ENCODE data around the gene LHFPL6. TPM values are rescaled to one million over a fixed set of nuclear protein-coding genes. Genes with fewer than 3 reads are reported as not detected.

LHFPL6 gene
- total and polyA plus RNA-seq, 2 experiments from 2014 or later = 12.1 to 14.1 TPM

- DNase-seq (ENCODE audit: low spot score) = no peak
- 41% methylated on average over 3 of the region's 3 CpGs for WGBS (ENCODE audit: low lambda C conversion rate, missing lambda C conversion rate)
- H4K20me1 ChIP-seq (ENCODE audit: insufficient read depth, poor library complexity, severe bottlenecking) = no peaks in the 10 kb centered on the region
- H3K4me1 ChIP-seq (ENCODE audit: insufficient read depth) = no peaks in the 10 kb centered on the region
- no peaks in the 10 kb centered on the region for H3K79me2 ChIP-seq
- H3K27ac ChIP-seq = no peak overlapping the region
- H3K36me3 ChIP-seq (replicated peaks; ENCODE audit: insufficient read depth, low read depth) = no peaks in the 10 kb centered on the region
- H3K4me2 ChIP-seq = no peak overlapping the region
- no peaks in the 10 kb centered on the region for H3K9me2 ChIP-seq (replicated peaks; ENCODE audit: insufficient read depth)
- TF ChIP-seq CTCF (IDR thresholded peaks at IDR 0.05; ENCODE audit: poor library complexity) (no peak), EZH2 (IDR thresholded peaks at IDR 0.05; ENCODE audit: borderline replicate concordance) (no peak), EZH2phosphoT487 (IDR thresholded peaks at IDR 0.05; ENCODE audit: low read depth, severe bottlenecking, unreplicated experiment) (no peak)
- H2AFZ ChIP-seq = no peak overlapping the region
- H3K9me3 ChIP-seq (ENCODE audit: low read depth) = no peaks in the 10 kb centered on the region
- H3K4me3 ChIP-seq = no peak overlapping the region
- no peaks in the 10 kb centered on the region for H3K27me3 ChIP-seq
Measured at GRCh38 chr13:39385621-39386231, 217.3 kb downstream of the LHFPL6 start.

DNA sequence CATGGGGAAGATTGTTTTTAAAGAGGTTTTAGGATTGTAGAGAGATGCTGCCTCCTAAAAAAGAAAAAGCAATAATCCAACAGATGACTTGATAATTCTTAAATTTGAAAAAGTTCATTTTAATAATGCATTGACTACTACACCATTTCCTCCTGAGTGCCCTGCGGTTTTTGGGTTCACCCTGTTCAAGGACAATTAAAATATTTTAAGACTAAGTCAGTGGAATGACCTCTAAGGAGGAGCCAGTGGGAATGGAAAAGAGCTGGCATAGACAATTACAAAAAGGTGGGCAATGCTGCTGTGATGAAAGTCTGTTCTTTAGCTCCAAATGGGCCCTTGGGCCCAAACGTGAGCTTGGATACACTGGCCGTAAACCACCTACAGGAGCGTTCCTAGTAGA is 217.8 kb downstream of the LHFPL6 start:
- Histone ChIP-seq H2AFZ (no peak overlapping the region), H3K27me3 (no peaks in the 10 kb centered on the region), H3K4me2 (no peak overlapping the region), H3K79me2 (no peaks in the 10 kb centered on the region), H3K4me3 (no peak overlapping the region), H3K9me3 (ENCODE audit: low read depth) (no peaks in the 10 kb centered on the region), H3K4me1 (ENCODE audit: insufficient read depth) (no peaks in the 10 kb centered on the region), H3K9me2 (replicated peaks; ENCODE audit: insufficient read depth) (no peaks in the 10 kb centered on the region), H4K20me1 (ENCODE audit: insufficient read depth, poor library complexity, severe bottlenecking) (no peaks in the 10 kb centered on the region), H3K36me3 (replicated peaks; ENCODE audit: insufficient read depth, low read depth) (no peaks in the 10 kb centered on the region), H3K27ac (no peak overlapping the region)
- TF ChIP-seq EZH2phosphoT487 (IDR thresholded peaks at IDR 0.05; ENCODE audit: low read depth, severe bottlenecking, unreplicated experiment) = no peak
- no peak for TF ChIP-seq EZH2 (IDR thresholded peaks at IDR 0.05; ENCODE audit: borderline replicate concordance)
- TF ChIP-seq CTCF (IDR thresholded peaks at IDR 0.05; ENCODE audit: poor library complexity) = no peak
- no peak for DNase-seq (ENCODE audit: low spot score)
- 60% methylated on average over 4 of the region's 4 CpGs for WGBS (ENCODE audit: low lambda C conversion rate, missing lambda C conversion rate)

DNA sequence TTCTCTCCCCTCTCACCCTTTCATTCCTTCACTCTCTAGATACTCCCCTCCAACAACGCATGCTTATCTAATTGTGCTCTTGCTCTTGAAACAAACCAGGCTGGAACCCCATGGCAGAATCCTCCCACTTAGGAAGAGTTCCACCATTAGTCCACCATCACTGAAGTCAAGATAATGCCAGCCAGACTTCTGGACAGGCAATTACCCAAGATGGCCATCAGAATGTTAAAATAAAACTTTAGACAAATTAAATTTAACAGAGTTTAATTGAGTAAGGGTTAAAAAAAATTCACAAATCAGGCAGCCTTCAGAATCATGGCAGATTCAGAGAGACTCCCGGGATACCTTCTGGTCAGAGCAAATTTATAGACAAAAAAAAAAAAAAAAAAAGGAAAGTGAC is 221.5 kb downstream of the LHFPL6 start:
- 89% methylated on average over 2 of the region's 2 CpGs for WGBS (ENCODE audit: low lambda C conversion rate, missing lambda C conversion rate)
- no peaks in the 10 kb centered on the region for H3K79me2 ChIP-seq
- no peaks in the 10 kb centered on the region for H3K27me3 ChIP-seq
- no peak overlapping the region for H2AFZ ChIP-seq
- H3K4me1 ChIP-seq (ENCODE audit: insufficient read depth) = no peaks in the 10 kb centered on the region
- TF ChIP-seq EZH2 (IDR thresholded peaks at IDR 0.05; ENCODE audit: borderline replicate concordance) (no peak), CTCF (IDR thresholded peaks at IDR 0.05; ENCODE audit: poor library complexity) (no peak), EZH2phosphoT487 (IDR thresholded peaks at IDR 0.05; ENCODE audit: low read depth, severe bottlenecking, unreplicated experiment) (no peak)
- no peak overlapping the region for H3K27ac ChIP-seq
- no peaks in the 10 kb centered on the region for H4K20me1 ChIP-seq (ENCODE audit: insufficient read depth, poor library complexity, severe bottlenecking)
- no peaks in the 10 kb centered on the region for H3K36me3 ChIP-seq (replicated peaks; ENCODE audit: insufficient read depth, low read depth)
- no peak for DNase-seq (ENCODE audit: low spot score)
- H3K4me3 ChIP-seq = no peak overlapping the region
- no peaks in the 10 kb centered on the region for H3K9me3 ChIP-seq (ENCODE audit: low read depth)
- H3K4me2 ChIP-seq = no peak overlapping the region
- H3K9me2 ChIP-seq (replicated peaks; ENCODE audit: insufficient read depth) = no peaks in the 10 kb centered on the region

Data from hepatocyte (in vitro differentiated cells).